Muscle layer of duodenum (tissue), 2 donors: ENCODE data around the gene ZBTB20.

ENCODE experiments used
- H3K27ac ChIP-seq: one replicate; pipeline ENCODE4 v1.7.0; 2013; ENCODE audit warnings: mild to moderate bottlenecking, low read length
- H3K27me3 ChIP-seq: one replicate; pipeline ENCODE4 v1.7.0; 2013; ENCODE audit warnings: low read depth, mild to moderate bottlenecking, control low read depth, low read length
- H3K36me3 ChIP-seq, 2 donors: one replicate each; pipeline ENCODE4 v1.7.0; 2013; ENCODE audit warnings: low read length in 2 of 2, control low read depth in 1 of 2, mild to moderate bottlenecking in 1 of 2; ENCODE audit not compliant: insufficient read depth in 2 of 2, control insufficient read depth in 1 of 2
- H3K4me1 ChIP-seq, 2 donors: one replicate each; pipeline ENCODE4 v1.7.0; 2013; ENCODE audit warnings: low read length in 2 of 2, mild to moderate bottlenecking in 2 of 2, control low read depth in 1 of 2, moderate library complexity in 1 of 2; ENCODE audit not compliant: insufficient read depth in 2 of 2, control insufficient read depth in 1 of 2
- H3K4me3 ChIP-seq, 2 donors: one replicate each; pipeline ENCODE4 v1.7.0; 2013; ENCODE audit warnings: low read length in 2 of 2, low read depth in 1 of 2, mild to moderate bottlenecking in 1 of 2
- H3K9me3 ChIP-seq, 2 donors: one replicate each; pipeline ENCODE4 v1.7.0; 2013; ENCODE audit warnings: low read length in 2 of 2, control low read depth in 1 of 2, mild to moderate bottlenecking in 1 of 2; ENCODE audit not compliant: control insufficient read depth in 1 of 2
- donor health status: healthy.

The ZBTB20 gene

DNA sequence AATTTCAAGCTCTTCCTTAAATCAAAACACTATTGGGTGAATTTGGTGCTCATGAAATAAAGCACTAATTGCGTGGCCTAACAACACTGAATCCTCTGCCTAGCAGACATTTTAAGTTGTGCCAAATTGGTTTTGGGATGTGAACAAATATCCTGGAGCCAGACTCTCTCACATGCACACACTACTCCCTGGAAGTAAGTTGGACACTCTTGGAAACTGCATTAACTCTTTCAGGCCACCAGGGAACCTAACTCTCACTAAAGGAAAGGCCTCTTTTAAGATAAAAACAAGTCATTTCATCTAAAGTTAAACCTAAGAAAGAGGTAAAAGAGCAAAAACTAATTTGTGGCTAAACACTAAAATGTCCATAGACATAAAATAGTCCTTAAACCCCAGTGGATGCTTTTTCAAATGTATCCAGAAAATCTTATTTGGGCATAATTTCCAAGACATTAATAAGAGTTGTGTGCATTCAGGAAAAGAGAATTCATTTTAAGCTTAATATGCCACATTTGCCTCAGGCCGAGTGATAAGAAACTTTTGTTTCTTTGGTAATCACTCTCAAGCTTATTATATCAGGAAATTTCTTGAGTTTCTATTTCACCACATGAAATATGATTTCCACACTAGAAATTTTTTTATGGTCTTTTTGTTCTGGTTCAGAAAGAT, 61.8 kb downstream of the ZBTB20 start:
- Histone ChIP-seq H3K4me3 (no peak overlapping the region), H3K27ac (peak overlapping the region; percentile 0), H3K36me3 (no peaks in the 10 kb centered on the region), H3K27me3 (no peaks in the 10 kb centered on the region), H3K9me3 (no peaks in the 10 kb centered on the region), H3K4me1 (peaks cover 0 to 22% of the 10 kb centered on the region in 2 donors)

DNA sequence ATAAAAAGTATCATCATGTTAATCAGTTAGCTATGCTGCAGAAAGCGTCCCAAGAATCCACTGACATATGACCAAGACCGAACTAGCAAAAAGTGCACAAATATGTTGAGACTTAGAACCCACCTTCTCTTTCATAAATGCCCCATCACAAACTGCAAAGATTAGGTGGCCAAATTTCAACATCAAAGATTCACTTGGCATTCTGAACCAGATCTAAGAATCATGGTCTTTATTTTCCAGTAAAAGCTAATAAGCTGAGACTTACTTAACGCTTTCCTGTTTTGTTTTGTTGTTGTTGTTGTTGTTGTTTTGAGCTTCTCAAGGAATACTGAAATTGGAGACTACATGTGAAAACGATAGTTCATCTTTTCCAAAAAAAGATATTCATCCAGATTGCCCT, 62.4 kb downstream of the ZBTB20 start:
- H3K27ac ChIP-seq = peak overlapping the region; percentile 0
- no peak overlapping the region for H3K4me3 ChIP-seq
- no peaks in the 10 kb centered on the region for H3K9me3 ChIP-seq
- no peaks in the 10 kb centered on the region for H3K27me3 ChIP-seq
- H3K36me3 ChIP-seq = no peaks in the 10 kb centered on the region
- H3K4me1 ChIP-seq = peaks cover 0 to 19% of the 10 kb centered on the region in 2 donors

GRCh38 chr3:115082260-115082659, 64.8 kb downstream of the ZBTB20 start:
- Histone ChIP-seq H3K36me3 (no peaks in the 10 kb centered on the region), H3K27ac (no peak overlapping the region), H3K4me1 (peaks cover 0 to 17% of the 10 kb centered on the region in 2 donors), H3K4me3 (no peak overlapping the region), H3K9me3 (no peaks in the 10 kb centered on the region), H3K27me3 (no peaks in the 10 kb centered on the region)

DNA sequence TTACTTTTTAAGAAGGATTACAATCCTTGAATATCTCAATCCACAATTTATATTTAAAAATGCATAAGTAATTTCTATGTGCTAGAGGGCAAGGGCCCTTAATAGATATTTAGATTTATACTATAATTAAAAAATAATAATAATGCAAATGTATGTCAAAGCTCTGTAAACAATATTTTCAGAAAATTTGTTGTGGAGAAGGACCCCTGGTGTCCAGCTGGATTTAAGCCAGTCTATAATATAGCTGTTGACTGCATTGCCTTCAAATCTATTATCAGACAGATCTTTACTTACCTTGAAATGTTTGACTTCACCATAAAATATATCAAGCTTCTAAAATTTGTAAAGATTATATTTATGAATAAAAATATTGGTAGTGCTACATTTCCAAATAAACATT, 65.6 kb downstream of the ZBTB20 start:
- no peaks in the 10 kb centered on the region for H3K27me3 ChIP-seq
- H3K9me3 ChIP-seq = no peaks in the 10 kb centered on the region
- peaks cover 0 to 9% of the 10 kb centered on the region in 2 donors for H3K4me1 ChIP-seq

DNA sequence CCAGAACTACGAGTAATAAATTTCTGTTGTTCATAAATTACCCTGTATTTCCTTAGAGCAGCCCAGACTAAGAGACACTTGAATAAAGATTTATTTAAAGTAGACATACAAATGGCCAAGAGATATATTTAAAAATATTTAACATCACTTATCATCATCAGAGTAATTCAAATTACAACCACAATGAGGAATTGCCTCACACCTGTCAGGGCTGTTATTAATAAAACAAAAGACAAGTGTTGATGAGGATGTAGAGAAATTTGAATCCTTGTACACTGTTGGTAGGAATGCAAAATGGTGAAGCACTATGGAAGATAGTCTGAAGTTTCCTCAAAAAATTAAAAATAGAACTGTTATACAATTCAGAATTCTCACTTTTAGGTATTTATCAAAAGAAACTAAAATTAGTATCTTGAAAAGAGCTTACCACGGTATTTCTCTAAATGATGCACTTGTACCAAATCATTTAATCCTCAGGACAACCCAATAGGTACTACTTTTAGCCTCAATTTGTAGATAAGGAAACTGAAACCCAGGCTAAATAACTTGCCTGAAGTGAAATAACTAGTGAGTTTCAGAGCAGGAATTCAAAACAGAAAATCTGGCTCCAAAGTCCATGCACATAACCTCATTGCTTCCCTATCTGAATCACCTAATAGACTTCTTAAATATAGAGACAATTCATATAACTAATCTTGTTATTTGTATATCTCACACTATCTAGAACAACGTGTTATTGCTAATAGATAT, 69.4 kb downstream of the ZBTB20 start:
- Histone ChIP-seq H3K36me3 (no peaks in the 10 kb centered on the region), H3K4me3 (no peak overlapping the region), H3K27me3 (no peaks in the 10 kb centered on the region), H3K27ac (no peak overlapping the region), H3K4me1 (peaks cover 0 to 5% of the 10 kb centered on the region in 2 donors), H3K9me3 (no peaks in the 10 kb centered on the region)

More for the DNA sequence above, 65.6 kb downstream of the ZBTB20 start:
- Histone ChIP-seq H3K27ac (no peak overlapping the region), H3K36me3 (no peaks in the 10 kb centered on the region), H3K4me3 (no peak overlapping the region)

- no peak overlapping the region for H3K27ac ChIP-seq
Observed at GRCh38 chr3:115074502-115074901, 72.6 kb downstream of the ZBTB20 start.

GRCh38 chr3:115072265-115073021, 74.6 kb downstream of the ZBTB20 start:
- Histone ChIP-seq H3K4me1 (peaks cover 4 to 5% of the 10 kb centered on the region in 2 donors), H3K4me3 (no peak overlapping the region), H3K9me3 (no peaks in the 10 kb centered on the region), H3K27ac (no peak overlapping the region), H3K36me3 (no peaks in the 10 kb centered on the region), H3K27me3 (no peaks in the 10 kb centered on the region)

More at GRCh38 chr3:115074502-115074901, 72.6 kb downstream of the ZBTB20 start:
- Histone ChIP-seq H3K36me3 (no peaks in the 10 kb centered on the region), H3K9me3 (no peaks in the 10 kb centered on the region), H3K4me3 (no peak overlapping the region), H3K27me3 (no peaks in the 10 kb centered on the region), H3K4me1 (peaks cover 0 to 5% of the 10 kb centered on the region in 2 donors)

- Histone ChIP-seq H3K27ac (no peak overlapping the region), H3K4me3 (no peak overlapping the region), H3K27me3 (no peaks in the 10 kb centered on the region), H3K36me3 (no peaks in the 10 kb centered on the region), H3K9me3 (no peaks in the 10 kb centered on the region), H3K4me1 (peaks cover 4 to 5% of the 10 kb centered on the region in 2 donors)
Observed at GRCh38 chr3:115071601-115072000, 75.5 kb downstream of the ZBTB20 start.

DNA sequence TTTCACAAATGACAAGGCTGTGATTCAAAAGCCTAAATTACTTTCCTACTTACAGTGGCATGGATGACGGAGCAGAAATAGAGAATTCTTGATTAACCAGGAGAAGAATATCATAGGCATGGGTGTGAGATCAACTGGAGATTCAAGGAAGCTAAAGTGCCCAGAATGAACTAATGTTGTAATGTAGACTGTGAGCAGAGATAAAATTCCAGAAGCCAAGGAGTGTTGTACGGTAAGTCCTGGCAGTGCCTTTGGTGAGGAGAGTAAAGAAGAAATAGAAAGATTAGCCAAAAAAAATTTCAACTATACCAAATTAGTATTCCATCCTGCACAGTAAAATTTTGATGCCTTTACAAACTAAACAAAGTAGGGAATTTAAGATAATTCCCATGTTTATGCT, 75.9 kb downstream of the ZBTB20 start:
- H3K27ac ChIP-seq = no peak overlapping the region
- H3K27me3 ChIP-seq = no peaks in the 10 kb centered on the region
- no peaks in the 10 kb centered on the region for H3K36me3 ChIP-seq
- H3K9me3 ChIP-seq = no peaks in the 10 kb centered on the region
- H3K4me3 ChIP-seq = no peak overlapping the region
- peaks cover 4 to 5% of the 10 kb centered on the region in 2 donors for H3K4me1 ChIP-seq

- Histone ChIP-seq H3K4me1 (peaks cover 0 to 4% of the 10 kb centered on the region in 2 donors), H3K36me3 (no peaks in the 10 kb centered on the region), H3K9me3 (no peaks in the 10 kb centered on the region), H3K27ac (no peak overlapping the region), H3K4me3 (no peak overlapping the region), H3K27me3 (no peaks in the 10 kb centered on the region)
Observed at GRCh38 chr3:115068799-115069198, 78.3 kb downstream of the ZBTB20 start.

DNA sequence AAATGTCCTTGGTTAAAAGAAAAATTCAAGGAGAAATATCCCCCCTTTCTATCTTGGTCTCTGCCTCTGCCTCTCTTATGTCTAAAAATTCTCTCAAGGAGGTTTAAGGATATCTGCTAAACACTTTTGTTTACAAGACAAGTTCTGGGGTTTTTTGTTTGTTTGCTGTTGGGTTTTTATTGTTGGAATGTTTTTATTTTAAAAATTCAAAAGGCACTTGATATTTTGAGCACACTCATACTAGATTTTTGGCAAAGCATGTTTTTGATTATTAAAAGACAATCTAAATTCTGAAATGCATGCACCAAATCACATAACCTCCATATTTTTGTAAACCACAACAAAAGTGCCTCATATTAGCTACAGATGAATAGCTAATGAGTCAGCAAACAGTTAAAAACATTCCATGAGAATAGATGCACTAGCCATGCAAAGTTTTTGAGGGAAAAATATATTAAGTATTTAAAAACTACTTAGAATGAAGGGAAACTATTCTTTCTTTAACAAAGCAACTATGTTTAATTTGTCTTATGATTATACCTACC, 84.6 kb downstream of the ZBTB20 start:
- Histone ChIP-seq H3K27me3 (no peaks in the 10 kb centered on the region), H3K4me1 (no peaks in the 10 kb centered on the region), H3K9me3 (no peaks in the 10 kb centered on the region), H3K4me3 (no peak overlapping the region), H3K36me3 (no peaks in the 10 kb centered on the region), H3K27ac (no peak overlapping the region)
